Activated CD4-positive, alpha-beta T cell treated with anti-CD3 and anti-CD28 coated beads, Interleukin-2, amount 50 U/mL, for 48 hours (primary cell): ENCODE data around the gene RHEB.
A peak's percentile ranks its signal among the peaks of the same experiment; 100 is the strongest.

Source experiments
- DNase-seq, 2 experiments: peaks; one replicate each; pipeline ENCODE4 v3.0.0-alpha.2; 2020

The RHEB gene

DNA sequence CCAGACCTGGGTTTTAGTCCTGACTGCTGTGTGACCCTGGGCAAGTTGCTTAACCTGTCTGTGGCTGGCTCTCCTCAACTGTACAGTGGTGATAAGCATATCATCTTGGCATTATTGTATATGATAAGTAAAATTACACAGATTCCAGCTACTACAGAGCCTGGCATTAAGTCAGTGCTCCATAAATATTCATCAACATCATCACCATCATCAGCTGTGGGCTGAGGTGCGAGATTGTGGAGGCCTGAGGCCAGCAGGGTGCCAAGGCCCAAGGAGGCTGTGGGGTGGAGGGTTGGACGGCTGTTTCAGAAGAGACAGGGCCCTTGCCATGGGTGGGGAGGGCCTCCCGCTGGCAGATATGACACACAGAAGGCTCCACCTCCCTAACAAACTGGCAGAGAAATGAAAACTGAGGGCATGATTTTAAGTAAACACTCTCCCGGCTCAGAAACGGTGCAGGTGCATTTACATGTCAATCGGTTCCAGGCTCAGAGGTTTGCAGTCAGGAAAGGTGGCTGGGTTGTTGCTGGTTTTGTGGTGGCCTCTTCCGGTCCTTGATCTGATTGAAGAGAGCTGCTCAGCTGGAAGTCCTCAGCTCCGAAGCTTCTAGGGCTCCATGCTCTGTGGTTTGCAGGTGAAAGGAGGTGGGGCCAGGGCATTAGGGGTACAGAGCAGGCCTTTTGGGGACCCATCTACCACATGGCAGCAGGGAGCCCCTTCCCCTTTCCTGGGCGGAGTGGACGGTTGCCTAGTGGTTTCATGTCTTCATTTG is 89.9 kb downstream of the RHEB start:
- DNase-seq = peak; percentile 24 to 43

DNA sequence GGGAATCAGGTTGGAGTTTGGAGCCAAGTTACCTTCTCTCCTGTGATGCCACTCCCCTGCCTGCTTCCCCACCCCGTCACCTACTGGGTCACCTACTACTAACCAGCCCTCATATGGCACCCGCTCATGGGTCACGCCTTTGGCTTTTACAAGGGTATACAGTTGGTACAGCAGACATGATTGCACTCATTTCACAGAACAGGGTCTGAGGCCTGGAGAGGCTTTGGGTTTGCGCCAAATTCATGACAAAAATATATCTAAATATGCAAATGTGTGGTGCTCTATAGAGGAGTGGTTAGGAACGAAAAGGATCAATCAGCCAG is 90.5 kb downstream of the RHEB start:
- DNase-seq = no peak

DNA sequence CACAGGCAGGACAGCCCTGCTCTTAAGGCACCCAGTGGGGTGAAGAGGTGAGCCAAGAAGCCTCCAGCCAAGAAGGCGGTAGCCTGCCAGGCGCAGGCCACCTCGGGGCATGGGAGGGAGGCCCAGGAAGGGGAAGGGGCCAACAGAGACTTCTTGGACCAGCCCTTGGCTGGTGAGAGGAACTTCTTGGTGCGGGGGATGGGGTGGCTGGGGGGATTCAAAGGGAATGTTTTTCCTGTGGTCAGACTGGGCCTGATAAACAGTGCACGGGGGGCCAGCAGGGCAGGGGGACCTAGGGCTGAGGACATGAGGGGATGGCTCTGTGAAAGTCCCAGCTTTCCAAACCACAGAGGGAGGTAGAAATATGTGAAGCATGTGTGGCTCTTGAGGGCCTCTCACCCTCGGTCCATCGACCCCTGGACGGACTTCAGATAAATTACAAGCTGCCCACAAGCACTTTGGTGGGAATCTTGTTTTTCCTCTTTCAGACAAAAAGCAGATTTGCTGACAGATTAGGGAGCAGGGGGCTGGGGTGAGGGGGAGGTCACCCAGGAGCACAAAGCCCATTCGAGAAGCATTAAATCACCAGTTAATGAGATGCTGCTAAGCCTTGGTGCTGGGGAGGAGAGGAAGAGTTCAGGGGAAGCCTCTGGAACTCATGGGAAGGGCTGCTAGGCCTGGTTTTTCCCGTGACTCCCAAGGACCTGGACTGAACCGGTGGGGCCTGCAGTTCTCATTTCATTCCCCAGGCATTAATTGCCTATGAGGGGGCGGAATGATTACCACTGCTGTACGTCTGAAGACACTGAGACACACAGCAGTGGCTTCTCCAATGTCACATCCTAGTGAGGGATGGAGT is 91.1 kb downstream of the RHEB start:
- no peak for DNase-seq

DNA sequence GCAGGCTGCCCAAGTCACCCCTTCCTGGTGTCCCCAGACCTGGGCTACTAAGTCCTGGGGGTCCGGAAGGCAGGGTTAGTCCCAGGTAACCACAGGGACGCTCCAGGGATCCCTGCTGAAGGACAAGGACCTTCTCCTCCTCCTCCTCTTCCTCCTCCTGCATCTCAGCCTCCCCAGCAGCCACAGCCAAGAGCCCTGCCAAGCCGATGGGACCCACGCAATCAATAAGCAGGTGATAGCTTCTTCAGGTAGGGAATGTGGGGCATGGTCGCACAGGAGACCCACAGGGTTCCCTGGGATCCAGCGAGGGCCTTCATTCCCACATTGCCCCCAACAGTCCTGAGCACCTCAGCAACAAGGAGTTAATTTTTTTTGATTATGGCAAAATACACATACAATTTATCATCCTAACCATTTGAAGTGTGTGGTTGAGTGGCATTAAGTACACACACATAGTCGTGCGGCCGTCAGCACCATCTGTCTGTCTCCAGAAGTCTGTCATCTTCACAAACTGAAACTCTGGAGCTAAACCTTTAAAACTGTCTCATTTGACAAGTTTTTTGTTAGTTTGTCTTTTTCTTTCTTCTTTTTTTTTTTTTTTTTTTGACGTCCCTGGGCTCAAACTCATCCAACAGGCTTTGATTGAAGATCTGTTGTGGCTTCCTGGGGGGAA is 91.9 kb downstream of the RHEB start:
- DNase-seq = no peak

DNA sequence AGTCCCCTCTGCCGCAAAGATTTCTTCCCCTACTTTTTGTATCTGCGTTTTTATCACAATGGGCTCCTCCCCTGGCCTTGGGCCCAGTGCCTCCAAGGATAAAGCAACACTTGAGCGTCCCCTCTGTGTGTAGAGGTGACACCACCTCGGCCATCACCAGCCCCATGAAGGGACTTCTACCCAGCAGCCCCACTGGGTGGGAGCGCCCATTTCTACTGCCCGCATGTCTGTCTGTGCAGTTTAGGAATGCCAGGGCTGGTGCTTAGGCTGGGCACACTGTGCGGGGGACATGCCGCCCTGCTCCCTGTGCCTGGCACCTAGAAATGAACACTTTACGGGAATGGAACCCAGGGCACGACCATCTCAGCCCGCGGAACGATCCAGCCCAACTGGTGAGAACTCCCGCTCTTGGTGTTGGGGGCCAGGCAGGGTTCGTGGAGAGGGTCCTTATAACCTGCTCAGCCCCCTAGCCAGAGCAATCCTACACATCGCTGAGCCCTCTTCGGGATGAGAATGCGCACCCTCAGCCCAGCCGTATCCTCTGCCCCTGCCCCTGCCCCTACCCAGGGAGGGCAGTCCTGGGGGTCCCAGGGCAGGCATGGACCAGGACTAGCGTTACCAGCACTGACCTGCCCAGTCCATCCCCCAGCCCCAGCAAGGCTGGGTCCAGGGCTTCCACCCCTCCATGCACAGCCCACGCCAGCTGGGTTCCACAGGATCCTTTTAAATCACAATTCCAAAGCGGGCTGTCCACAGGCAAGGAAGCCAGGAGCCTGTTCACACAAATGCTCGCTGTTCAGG is 92.6 kb downstream of the RHEB start:
- DNase-seq = no peak

DNA sequence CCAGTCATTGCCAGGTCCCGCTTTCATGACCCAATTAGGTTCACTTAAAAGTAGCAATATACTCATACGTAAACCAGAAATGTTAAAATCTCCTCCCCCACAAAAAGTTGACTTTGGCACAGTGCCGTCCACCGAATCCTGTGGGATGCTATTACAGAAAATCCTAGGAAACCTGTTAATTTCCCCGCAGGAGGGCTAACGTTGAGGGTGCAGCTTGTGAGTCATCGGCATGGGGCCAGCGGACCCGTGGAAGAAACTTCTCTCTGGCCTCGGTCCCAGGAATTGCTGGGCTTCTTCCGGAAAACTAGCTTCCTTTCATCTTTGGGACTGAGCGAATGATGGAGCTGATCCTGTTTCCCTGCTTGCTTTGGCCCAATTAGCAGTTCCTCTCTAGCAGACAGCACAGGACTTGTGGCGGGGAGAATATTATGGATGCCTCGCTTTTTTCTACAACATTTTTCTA is 93.2 kb downstream of the RHEB start:
- no peak for DNase-seq

DNA sequence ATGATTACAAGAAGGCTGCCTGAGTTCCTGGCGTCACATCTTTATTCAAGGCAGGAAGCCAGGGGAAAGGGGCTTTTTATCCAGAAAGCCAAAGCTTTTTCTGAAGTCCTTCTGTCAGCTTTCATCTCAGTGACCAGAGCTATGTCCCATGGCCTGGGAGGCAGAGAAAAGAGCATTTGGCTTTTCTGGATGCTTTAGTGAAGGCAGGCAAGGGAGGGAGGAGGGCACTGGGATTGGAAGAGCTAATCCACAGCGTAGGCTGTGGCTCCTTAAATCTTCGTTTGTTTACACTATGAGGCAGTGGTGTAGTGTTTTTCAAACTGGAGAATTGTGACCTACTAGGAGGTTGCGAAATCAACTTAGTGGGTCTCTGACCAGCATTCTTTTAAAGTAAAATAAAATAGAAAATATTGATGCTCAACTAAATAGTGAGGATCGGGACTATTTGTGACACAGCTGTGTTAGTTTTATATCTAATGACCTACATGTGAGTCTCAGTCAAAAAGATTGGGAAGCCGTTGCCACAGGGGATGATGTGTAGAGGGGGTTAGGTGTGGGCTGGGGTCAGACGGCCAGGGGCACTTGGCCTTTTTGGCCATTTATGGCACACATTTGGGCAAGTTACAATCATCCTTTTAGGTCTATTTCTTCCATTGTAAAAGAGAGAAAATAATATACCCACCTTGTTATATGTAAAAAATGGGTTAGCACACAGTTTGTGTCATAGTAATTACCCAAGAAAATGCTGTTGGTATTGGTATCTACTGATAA is 93.8 kb downstream of the RHEB start:
- no peak for DNase-seq

DNA sequence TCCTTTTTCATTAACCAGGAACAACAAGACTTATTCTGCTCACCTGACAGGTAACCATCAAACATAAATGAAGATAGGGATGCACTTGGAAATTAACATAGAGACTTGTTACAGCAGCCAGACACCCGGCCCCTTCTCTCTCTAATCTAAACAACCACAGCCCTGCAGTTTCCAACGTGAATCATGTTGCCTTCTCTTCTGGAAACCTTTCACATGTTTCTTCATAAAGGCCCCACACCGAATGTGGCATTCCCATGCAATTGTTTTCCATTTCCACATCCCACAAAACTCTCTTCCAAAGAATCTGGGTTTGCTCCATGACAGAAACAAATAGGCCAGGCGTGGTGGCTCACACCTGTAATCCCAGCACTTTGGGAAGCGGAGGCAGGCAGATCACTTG is 94.9 kb downstream of the RHEB start:
- DNase-seq = no peak

DNA sequence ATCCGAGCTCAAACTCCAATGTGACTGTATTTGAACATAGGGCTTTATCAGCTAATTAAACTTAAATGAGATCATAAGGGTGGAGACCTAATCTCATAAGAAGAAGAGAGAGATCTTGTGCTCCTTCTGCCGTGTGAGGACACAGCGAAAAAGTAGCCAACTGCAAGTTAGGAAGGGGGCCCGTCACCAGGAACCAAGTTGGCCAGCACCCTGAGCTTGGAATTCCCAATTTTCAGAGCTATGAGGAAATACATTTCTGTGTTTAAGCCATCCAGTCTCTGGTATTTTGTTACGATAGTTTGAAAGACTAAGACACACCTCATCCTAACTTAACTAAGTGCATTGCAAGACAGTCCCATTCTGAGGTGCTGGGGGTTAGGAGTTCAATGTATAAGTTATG is 95.8 kb downstream of the RHEB start:
- no peak for DNase-seq

DNA sequence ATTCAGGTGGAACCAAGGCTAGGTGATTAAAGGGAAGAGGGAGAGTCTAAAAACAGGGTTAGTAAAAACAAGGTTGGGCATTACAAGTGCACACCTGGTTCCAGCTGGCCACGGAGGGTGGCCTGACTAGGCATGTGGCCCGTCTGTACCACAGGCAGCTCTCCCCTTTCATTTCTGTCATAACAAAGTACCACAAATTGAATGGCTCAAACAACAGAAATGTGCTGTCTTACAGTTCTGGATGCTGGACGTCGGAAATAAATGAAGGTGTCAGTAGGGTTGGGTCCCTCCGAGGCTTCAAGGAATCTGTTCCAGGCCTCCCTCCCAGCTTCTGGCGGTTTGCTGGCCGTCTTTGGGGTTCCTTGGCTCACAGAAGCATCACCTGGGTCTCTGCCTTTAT is 96.5 kb downstream of the RHEB start:
- no peak for DNase-seq

DNA sequence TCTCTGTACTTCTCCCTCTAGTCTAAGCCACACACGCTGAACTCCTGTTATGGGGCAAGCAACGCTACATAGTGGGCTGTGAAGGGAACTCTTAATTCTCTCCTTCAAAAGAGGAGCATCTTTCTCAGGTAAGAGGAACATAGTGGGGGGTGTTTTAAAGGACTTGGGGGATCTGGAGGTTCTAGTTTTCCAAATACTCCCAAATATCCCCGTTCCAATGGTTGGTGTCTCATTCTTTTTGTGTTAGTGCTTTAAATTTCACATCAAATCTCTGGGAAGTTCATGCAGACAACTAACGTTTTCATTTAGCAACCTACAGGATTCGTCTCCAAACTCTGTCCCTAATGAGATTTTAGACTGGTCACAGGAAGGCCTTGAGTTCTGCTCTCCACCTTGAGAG is 97.5 kb downstream of the RHEB start:
- no peak for DNase-seq

DNA sequence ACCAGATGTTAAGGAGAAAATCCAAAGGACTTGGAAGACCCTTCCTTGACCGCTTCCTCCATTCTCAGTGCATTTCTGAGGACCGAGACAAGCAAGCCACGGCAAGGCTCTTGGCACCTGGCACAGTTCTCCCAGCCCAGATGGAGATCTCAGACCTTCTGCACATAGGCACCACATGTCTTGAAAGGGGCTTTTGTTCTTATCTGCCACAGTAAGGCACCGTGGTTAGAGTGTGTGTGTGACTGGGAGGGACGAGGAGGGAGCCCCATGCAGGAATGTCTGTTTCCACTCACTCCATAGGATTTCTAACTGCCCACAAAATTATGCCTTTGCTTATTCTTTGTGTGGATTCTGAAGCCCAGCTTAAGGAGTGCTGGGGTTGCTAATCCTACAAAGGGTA is 99.6 kb downstream of the RHEB start:
- DNase-seq = no peak

DNA sequence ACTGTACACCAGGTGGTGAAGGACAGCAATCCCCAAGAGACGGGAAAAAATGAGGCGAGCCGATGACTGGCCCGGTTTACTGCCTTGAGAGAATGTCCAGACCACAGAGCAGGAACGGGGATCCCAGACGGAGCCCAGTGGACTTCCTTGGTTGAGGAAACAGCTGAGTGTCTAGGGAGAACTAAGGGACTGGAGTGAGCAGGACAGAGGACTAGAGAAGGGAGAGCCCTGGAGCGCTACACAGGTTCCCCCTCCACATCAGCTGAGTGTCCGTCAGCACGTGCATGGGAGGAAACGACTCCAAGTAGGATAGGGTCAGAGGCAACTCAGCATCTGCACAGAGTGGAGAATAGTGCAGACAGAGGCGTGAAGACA is 102.8 kb downstream of the RHEB start:
- no peak for DNase-seq

DNA sequence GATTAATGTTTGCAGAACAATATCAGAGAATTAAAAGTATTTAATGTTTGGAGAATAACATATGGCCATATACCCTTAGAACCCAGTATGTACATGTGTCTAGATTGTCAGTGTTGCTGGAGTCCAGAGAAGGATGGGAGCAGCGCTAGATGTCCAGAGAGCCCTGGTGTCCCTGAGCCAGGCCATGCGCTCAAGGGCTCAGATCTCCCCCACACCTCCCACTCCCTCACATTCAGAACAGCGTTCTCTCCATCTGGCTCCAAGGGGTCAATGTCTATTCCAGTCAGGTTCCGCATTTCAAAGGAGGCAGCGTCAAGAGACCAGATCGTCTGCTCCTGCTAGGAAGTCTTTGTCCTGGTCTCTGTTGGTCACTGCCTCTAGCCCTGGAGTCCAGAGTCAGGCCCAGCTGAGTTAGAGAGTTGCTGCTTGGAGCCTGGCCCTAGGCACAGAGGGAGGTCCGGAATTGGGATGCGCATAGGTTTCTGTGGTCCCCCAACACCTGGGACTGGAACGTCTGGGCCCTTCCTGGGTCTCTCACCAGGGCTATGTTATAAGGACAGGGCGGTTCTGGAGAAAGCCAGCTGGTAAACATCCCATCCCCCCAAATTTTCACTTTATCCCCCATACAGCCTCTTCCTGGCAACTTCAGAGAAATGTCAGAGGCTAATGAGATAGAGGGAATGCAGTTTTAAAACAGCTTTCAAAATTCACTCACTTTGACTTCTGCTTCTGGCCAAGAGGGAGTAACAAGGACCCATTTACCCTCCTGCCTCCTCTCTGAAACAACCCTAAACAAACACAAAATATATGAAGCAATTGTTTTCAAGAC is 103.4 kb downstream of the RHEB start:
- DNase-seq = no peak
